BJ (cell line): ENCODE measurements around the gene KCNIP2. TPM values are rescaled to one million over a fixed set of nuclear protein-coding genes. Genes with fewer than 3 reads are reported as not detected.

ENCODE experiments used
- CTCF ChIA-PET: fragments of 350-600 bp; formaldehyde crosslinking; extraction: SDS; loops from one replicate; lab custom pipeline; 2021; ENCODE audit warnings: antibody characterized with exemption, inconsistent platforms; lab: Yijun Ruan, JAX
- POLR2A ChIA-PET: fragments of 300-600 bp; sonication (Branson Sonifier 250); formaldehyde crosslinking; extraction: SDS; loops from one replicate; lab custom pipeline; 2021; ENCODE audit warnings: antibody characterized with exemption; lab: Charles Lee
- DNase-seq: peaks from one replicate; pipeline ENCODE4 v3.0.0-alpha.2; 2011; ENCODE audit warnings: low read depth
- H3K27me3 ChIP-seq: 2 replicates; pipeline ENCODE4 v1.6.0; 2011; ENCODE audit warnings: low read length; ENCODE audit not compliant: control insufficient read depth, insufficient read depth
- H3K36me3 ChIP-seq: 2 replicates; pipeline ENCODE4 v1.5.1; 2011; ENCODE audit warnings: low read length; ENCODE audit not compliant: control insufficient read depth, insufficient read depth
- H3K4me3 ChIP-seq: 2 replicates; pipeline ENCODE4 v1.5.1; 2011; ENCODE audit warnings: low read depth, mild to moderate bottlenecking, control low read depth, low read length
- CTCF ChIP-seq: IDR thresholded peaks from 2 replicates; pipeline ENCODE4 v1.5.1; 2011; ENCODE audit warnings: low read depth, mild to moderate bottlenecking, control low read depth, inconsistent platforms, low read length, moderate library complexity; ENCODE audit not compliant: insufficient read depth
- polyA minus RNA-seq: library from RNA; depleted of rRNA, polyadenylated mRNA; stranded (reverse); fragments of >200 nt; gene quantifications from 2 replicates; pipeline ENCODE4 v1.2.3, GENCODE V29; 2011; rRNA and poly(A)+ RNA removed
- polyA plus RNA-seq: library from polyadenylated mRNA; depleted of rRNA; stranded (reverse); fragments of >200 nt; gene quantifications from 2 replicates; pipeline ENCODE4 v1.2.3, GENCODE V29; 2011; rRNA removed

KCNIP2 gene
- polyA plus RNA-seq (0.38 and 0.43 TPM in 2 replicates), polyA minus RNA-seq (0.41 and 0.52 TPM in 2 replicates)

- Histone ChIP-seq H3K4me3 (no peak within 1 kb of the TSS), H3K27me3 (no peaks in the 10 kb centered on the region), H3K36me3 (peaks cover 2% of the 10 kb centered on the region; the same call in 1 of the 2 replicates)
- POLR2A ChIA-PET, result no interaction called here
- DNase-seq, result no peak
- TF ChIP-seq CTCF, result peak; percentile 41
- CTCF ChIA-PET, result interaction anchor here (0.6 to 5.1 kb wide), 6 partner anchors 10 to 176 kb away, joined by 3 to 129 read pairs (median 4); no protein-coding TSS in a partner anchor
Measured at GRCh38 chr10:101843032-101844021, at the start of gene KCNIP2. Gene KCNIP2, minus strand, starts transcription at chr10:101843800. Its CDS starts 232 bp downstream, at chr10:101843568.

GRCh38 chr10:101892782-101893391, 49.3 kb upstream of the KCNIP2 start:
- no peak for TF ChIP-seq CTCF
- no peak for DNase-seq
- Histone ChIP-seq H3K27me3 (no peaks in the 10 kb centered on the region), H3K36me3 (no peaks in the 10 kb centered on the region), H3K4me3 (no peak overlapping the region)
- POLR2A ChIA-PET, result no interaction called here
- CTCF ChIA-PET, result interaction anchor here (0.6 to 3.4 kb wide), 5 partner anchors 14 to 174 kb away, joined by 3 to 13 read pairs (median 4); no protein-coding TSS in a partner anchor

GRCh38 chr10:101889256-101890210, 45.9 kb upstream of the KCNIP2 start:
- TF ChIP-seq CTCF, result peak; percentile 90
- no peaks in the 10 kb centered on the region for H3K36me3 ChIP-seq
- no peak overlapping the region for H3K4me3 ChIP-seq
- no peak for DNase-seq
- no peaks in the 10 kb centered on the region for H3K27me3 ChIP-seq
- CTCF ChIA-PET, result interaction anchor here (0.5 to 9.7 kb wide), 39 partner anchors 9 to 225 kb away, joined by 3 to 152 read pairs (median 4); no protein-coding TSS in a partner anchor
- POLR2A ChIA-PET, result no interaction called here

- H3K36me3 ChIP-seq, result no peaks in the 10 kb centered on the region
- ChIA-PET CTCF (interaction anchor here (0.6 to 9.7 kb wide), 14 partner anchors 9 to 302 kb away, joined by 3 to 152 read pairs (median 6); no protein-coding TSS in a partner anchor), POLR2A (no interaction called here)
- no peak overlapping the region for H3K4me3 ChIP-seq
- TF ChIP-seq CTCF, result no peak
- no peak for DNase-seq
- H3K27me3 ChIP-seq, result no peaks in the 10 kb centered on the region
Measured at GRCh38 chr10:101888251-101888949, 44.8 kb upstream of the KCNIP2 start.
